Lower lobe of right lung (tissue), 2 donors: ENCODE data around the gene XRCC1. TPM values are rescaled to one million over a fixed set of nuclear protein-coding genes. Genes with fewer than 3 reads are reported as not detected.
A peak's percentile ranks its signal among the peaks of the same experiment; 100 is the strongest.

Source experiments
- ATAC-seq, 2 donors: fragments of 200-7000 bp; cut with Tn5 transposase; one replicate each; pipeline ENCODE4 v1.9.1; 2020 to 2022; ENCODE audit warnings: mild to moderate bottlenecking in 2 of 2, moderate library complexity in 2 of 2
- DNase-seq: peaks from one replicate; pipeline ENCODE4 v3.0.0-alpha.2; 2020
- H3K27ac ChIP-seq: fragments of 200-600 bp; one replicate; pipeline ENCODE4 v1.8.0; 2022
- H3K27me3 ChIP-seq: fragments of 200-600 bp; one replicate; pipeline ENCODE4 v1.8.0; 2022; ENCODE audit warnings: low read depth
- H3K36me3 ChIP-seq: fragments of 200-600 bp; one replicate; pipeline ENCODE4 v1.8.0; 2022; ENCODE audit warnings: mild to moderate bottlenecking
- H3K4me1 ChIP-seq: fragments of 200-600 bp; one replicate; pipeline ENCODE4 v1.8.0; 2022
- H3K4me3 ChIP-seq: fragments of 200-600 bp; one replicate; pipeline ENCODE4 v1.8.0; 2022; ENCODE audit warnings: mild to moderate bottlenecking
- H3K9me3 ChIP-seq: fragments of 200-600 bp; one replicate; pipeline ENCODE4 v1.8.0; 2022
- CTCF ChIP-seq: fragments of 200-600 bp; IDR thresholded peaks from one replicate; pipeline ENCODE4 v1.8.0; 2022; ENCODE audit warnings: antibody characterized with exemption, mild to moderate bottlenecking
- intact Hi-C: fragments of 100-400 bp; cut with DNase I; formaldehyde crosslinking; loops from one replicate; pipeline ENCODE4 v1.11.0; 2022
- total RNA-seq: library from RNA; stranded (reverse); fragmentation: NEBNext Ultra II Directional; extraction: Animal tissue kit (Norgen Biotek cat#: 25700); gene quantifications from one replicate; pipeline ENCODE4 v1.2.1, GENCODE V29; 2021
- donor health status: DM: no; HTN: yes; CAD: no; lungs with severe emphysema.

The XRCC1 gene
- total RNA-seq, 1 donor from 2014 or later: 26.9 TPM

GRCh38 chr19:43575955-43576878 lies 890 bp upstream of the XRCC1 start:
- Histone ChIP-seq H3K27ac (peak overlapping the region; percentile 86), H3K36me3 (peaks cover 4% of the 10 kb centered on the region), H3K9me3 (no peaks in the 10 kb centered on the region), H3K4me3 (peak overlapping the region; percentile 74), H3K27me3 (no peaks in the 10 kb centered on the region), H3K4me1 (peaks cover 25% of the 10 kb centered on the region)
- intact Hi-C loops: no loop called here
- no peak for TF ChIP-seq CTCF
- DNase-seq (peak; percentile 49), ATAC-seq (peak in 1 of 2 donors; percentile 2)

GRCh38 chr19:43574424-43575155 lies 737 bp downstream of the XRCC1 start:
- H3K4me3 ChIP-seq: peak overlapping the region; percentile 74
- peaks cover 15% of the 10 kb centered on the region for H3K4me1 ChIP-seq
- ATAC-seq: no peak
- H3K27me3 ChIP-seq: no peaks in the 10 kb centered on the region
- peaks cover 4% of the 10 kb centered on the region for H3K36me3 ChIP-seq
- intact Hi-C loops: no loop called here
- DNase-seq: peak; percentile 28
- peak overlapping the region; percentile 86 for H3K27ac ChIP-seq
- TF ChIP-seq CTCF: no peak
- H3K9me3 ChIP-seq: no peaks in the 10 kb centered on the region

GRCh38 chr19:43572171-43572588 lies 3.1 kb downstream of the XRCC1 start:
- ATAC-seq (peak in 1 of 2 donors; percentile 20), DNase-seq (no peak)
- H3K27me3 ChIP-seq: no peaks in the 10 kb centered on the region
- no peak for TF ChIP-seq CTCF
- peaks cover 15% of the 10 kb centered on the region for H3K4me1 ChIP-seq
- no peaks in the 10 kb centered on the region for H3K9me3 ChIP-seq
- intact Hi-C loops: no loop called here
- peaks cover 8% of the 10 kb centered on the region for H3K36me3 ChIP-seq
- no peak overlapping the region for H3K4me3 ChIP-seq
- no peak overlapping the region for H3K27ac ChIP-seq

- Histone ChIP-seq H3K27me3 (no peaks in the 10 kb centered on the region), H3K27ac (no peak overlapping the region), H3K9me3 (no peaks in the 10 kb centered on the region), H3K4me3 (no peak overlapping the region), H3K4me1 (peaks cover 10% of the 10 kb centered on the region), H3K36me3 (peaks cover 8% of the 10 kb centered on the region)
- intact Hi-C loops: no loop called here
- DNase-seq: no peak
- no peak for TF ChIP-seq CTCF
- ATAC-seq: no peak
Measured at GRCh38 chr19:43570174-43570791, 5.0 kb downstream of the XRCC1 start.

GRCh38 chr19:43569657-43570056 lies 5.7 kb downstream of the XRCC1 start:
- no peaks in the 10 kb centered on the region for H3K9me3 ChIP-seq
- no peak for TF ChIP-seq CTCF
- DNase-seq: no peak
- no peak overlapping the region for H3K4me3 ChIP-seq
- H3K27ac ChIP-seq: no peak overlapping the region
- intact Hi-C loops: no loop called here
- ATAC-seq: no peak
- peaks cover 7% of the 10 kb centered on the region for H3K4me1 ChIP-seq
- H3K27me3 ChIP-seq: no peaks in the 10 kb centered on the region
- peaks cover 8% of the 10 kb centered on the region for H3K36me3 ChIP-seq
